ENCODE measurements around the gene A2ML1. TPM values are rescaled to one million over a fixed set of nuclear protein-coding genes. Genes with fewer than 3 reads are reported as not detected.
A peak's percentile ranks its signal among the peaks of the same experiment; 100 is the strongest.
"Not testable (repeated sequence)": the region's sequence is repeated elsewhere in the genome, so short reads cannot be mapped to it uniquely, and the experiment has no call there.

The A2ML1 gene
- total and polyA plus RNA-seq, 12 donors: 0.08 to 1.4 (median 0.14) TPM; not detected in 8

- peaks cover 0 to 5% of the 10 kb centered on the region in 2 donors for H3K36me3 ChIP-seq (replicated peaks in 1 of 2)
- no peaks in the 10 kb centered on the region for H3K9me3 ChIP-seq (replicated peaks in 1 of 3)
- no peak for DNase-seq
- peaks cover 8 to 13% of the 10 kb centered on the region in 2 donors for H3K4me1 ChIP-seq (replicated peaks in 1 of 2)
- H3K27me3 ChIP-seq: no peaks in the 10 kb centered on the region
- 77 to 91% (median 88%) methylated on average over 1 of the region's 1 CpG for WGBS, 4 donors
- H3K27ac ChIP-seq: no peak overlapping the region
- intact Hi-C loops (cut with DNase I): no loop called here
- TF ChIP-seq POLR2A (IDR thresholded peaks at IDR 0.05): no peak
- peak in 5 of 6 experiments; percentile 13 to 30 (median 21) for TF ChIP-seq CTCF (IDR thresholded peaks at IDR 0.05)
- no peak overlapping the region for H3K4me3 ChIP-seq
Measured at GRCh38 chr12:8780389-8780788, 42.0 kb upstream of the A2ML1 start.

GRCh38 chr12:8781381-8782127, 40.9 kb upstream of the A2ML1 start:
- Histone ChIP-seq H3K27ac (no peak overlapping the region), H3K4me1 (replicated peaks in 1 of 2) (peaks cover 8 to 13% of the 10 kb centered on the region in 2 donors), H3K9me3 (replicated peaks in 1 of 3) (no peaks in the 10 kb centered on the region), H3K4me3 (no peak overlapping the region), H3K36me3 (replicated peaks in 1 of 2) (peaks cover 0 to 5% of the 10 kb centered on the region in 2 donors), H3K27me3 (no peaks in the 10 kb centered on the region)
- 35 to 56% (median 53%) methylated on average over 2 of the region's 2 CpGs for WGBS, 4 donors
- TF ChIP-seq POLR2A (IDR thresholded peaks at IDR 0.05): no peak
- TF ChIP-seq CTCF (IDR thresholded peaks at IDR 0.05): no peak
- intact Hi-C loops (cut with DNase I): no loop called here
- DNase-seq: peak; percentile 29 to 66 (median 46)

GRCh38 chr12:8784290-8784888, 38.0 kb upstream of the A2ML1 start:
- TF ChIP-seq POLR2A (IDR thresholded peaks at IDR 0.05) (no peak), CTCF (IDR thresholded peaks at IDR 0.05) (no peak)
- peaks cover 8 to 13% of the 10 kb centered on the region in 2 donors for H3K4me1 ChIP-seq (replicated peaks in 1 of 2)
- peaks cover 0 to 5% of the 10 kb centered on the region in 2 donors for H3K36me3 ChIP-seq (replicated peaks in 1 of 2)
- no peaks in the 10 kb centered on the region for H3K27me3 ChIP-seq
- no peak overlapping the region for H3K4me3 ChIP-seq
- H3K9me3 ChIP-seq (replicated peaks in 1 of 3): no peaks in the 10 kb centered on the region
- no peak overlapping the region for H3K27ac ChIP-seq
- DNase-seq: no peak
- intact Hi-C loops (cut with DNase I): no loop called here

- no peak for DNase-seq
- Histone ChIP-seq H3K27me3 (no peaks in the 10 kb centered on the region), H3K4me3 (no peak overlapping the region), H3K9me3 (replicated peaks in 1 of 3) (no peaks in the 10 kb centered on the region), H3K27ac (no peak overlapping the region), H3K36me3 (replicated peaks in 1 of 2) (peaks cover 0 to 5% of the 10 kb centered on the region in 2 donors), H3K4me1 (replicated peaks in 1 of 2) (peaks cover 7 to 12% of the 10 kb centered on the region in 2 donors)
- intact Hi-C loops (cut with DNase I): no loop called here
- 80 to 88% (median 84%) methylated on average over 4 of the region's 4 CpGs for WGBS, 4 donors
- TF ChIP-seq POLR2A (IDR thresholded peaks at IDR 0.05): no peak
- no peak for TF ChIP-seq CTCF (IDR thresholded peaks at IDR 0.05)
Measured at GRCh38 chr12:8785499-8785898, 36.9 kb upstream of the A2ML1 start.

GRCh38 chr12:8787206-8787605, 35.2 kb upstream of the A2ML1 start:
- H3K27me3 ChIP-seq; H3K4me1 ChIP-seq (replicated peaks in 1 of 2); H3K9me3 ChIP-seq (replicated peaks in 1 of 3); intact Hi-C loops (cut with DNase I); H3K4me3 ChIP-seq; H3K27ac ChIP-seq; DNase-seq; H3K36me3 ChIP-seq (replicated peaks in 1 of 2): not testable (repeated sequence)
- WGBS, 4 donors: 93 to 98% (median 96%) methylated on average over 2 to 28 of the region's 28 CpGs

- H3K36me3 ChIP-seq (replicated peaks in 1 of 2); H3K9me3 ChIP-seq (replicated peaks in 1 of 3); H3K4me3 ChIP-seq; DNase-seq; H3K4me1 ChIP-seq (replicated peaks in 1 of 2); H3K27ac ChIP-seq; intact Hi-C loops (cut with DNase I); H3K27me3 ChIP-seq: not testable (repeated sequence)
- 70 to 87% (median 81%) methylated on average over 7 to 13 of the region's 13 CpGs for WGBS, 4 donors
Measured at GRCh38 chr12:8788706-8789105, 33.7 kb upstream of the A2ML1 start.

- H3K27ac ChIP-seq; intact Hi-C loops (cut with DNase I); H3K4me3 ChIP-seq; H3K9me3 ChIP-seq (replicated peaks in 1 of 3); DNase-seq; H3K4me1 ChIP-seq (replicated peaks in 1 of 2); H3K27me3 ChIP-seq; H3K36me3 ChIP-seq (replicated peaks in 1 of 2): not testable (repeated sequence)
- WGBS, 4 donors: 78 to 93% (median 81%) methylated on average over 12 to 13 of the region's 13 CpGs
Measured at GRCh38 chr12:8789341-8790013, 32.9 kb upstream of the A2ML1 start.

All from adrenal gland (tissue), 12 donors.